Measurements from ENCODE around the gene CDC42EP2.

Gene CDC42EP2, protein sequence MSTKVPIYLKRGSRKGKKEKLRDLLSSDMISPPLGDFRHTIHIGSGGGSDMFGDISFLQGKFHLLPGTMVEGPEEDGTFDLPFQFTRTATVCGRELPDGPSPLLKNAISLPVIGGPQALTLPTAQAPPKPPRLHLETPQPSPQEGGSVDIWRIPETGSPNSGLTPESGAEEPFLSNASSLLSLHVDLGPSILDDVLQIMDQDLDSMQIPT

DNA sequence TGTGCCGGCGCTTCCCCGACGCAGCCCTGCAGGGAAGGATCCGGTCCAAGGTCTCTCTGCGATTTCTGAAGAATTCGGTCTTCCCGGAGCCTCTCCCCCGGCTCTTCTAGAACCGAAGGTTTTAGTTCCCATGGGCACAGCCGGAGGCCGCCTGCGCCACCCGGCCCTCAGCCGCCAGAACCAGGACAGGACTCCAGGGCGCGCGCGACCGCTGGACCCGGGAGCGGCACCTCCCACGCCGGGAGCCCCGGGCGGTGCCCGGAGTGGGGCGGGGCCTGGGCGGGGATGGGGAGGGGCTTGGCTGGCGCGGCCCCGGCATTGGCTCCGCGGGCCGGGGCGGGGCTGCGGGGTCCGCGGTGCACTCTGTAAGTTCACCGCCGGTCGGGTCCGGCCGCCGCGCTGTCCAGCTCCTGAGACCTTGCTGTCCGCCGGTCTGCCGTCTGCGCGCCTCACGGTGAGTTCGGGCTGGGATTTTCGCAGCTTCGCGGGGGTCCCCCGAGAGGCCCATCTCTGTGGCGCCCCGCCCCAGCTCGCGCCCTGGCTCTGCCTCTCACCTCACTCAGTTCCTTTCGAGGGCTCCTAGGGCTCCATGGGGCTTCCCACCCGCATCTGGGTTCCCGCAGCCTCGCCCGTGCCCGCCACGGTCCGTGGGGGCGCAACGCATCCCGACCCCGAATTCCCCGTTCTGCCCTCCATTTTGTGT, at the start of gene CDC42EP2:
Gene CDC42EP2, plus strand, starts transcription at position 366 of the 703 bp plus-strand sequence. CDS start 6,033 bp downstream, outside the sequence.
- DNase-seq (ENCODE audit: low read depth), result peak; percentile 80

DNA sequence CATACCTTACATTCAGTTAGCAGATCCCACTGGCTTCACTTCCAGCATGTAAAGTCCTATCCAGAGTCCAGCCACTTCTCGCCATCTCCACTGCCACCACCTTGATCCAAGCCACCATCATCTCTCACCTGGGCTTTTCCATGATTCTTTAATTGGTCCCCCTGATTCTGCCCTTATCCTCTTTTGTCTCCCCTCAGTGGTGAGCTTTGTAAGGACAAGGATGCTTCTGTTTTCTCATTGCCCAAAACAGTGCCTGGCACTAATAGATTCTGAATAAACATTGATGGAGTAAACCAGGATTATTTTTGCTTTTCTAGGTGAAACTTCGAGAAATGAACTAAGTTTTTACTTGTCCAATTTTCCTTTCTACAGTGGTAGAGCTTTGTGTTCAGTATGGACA, 48.5 kb upstream of the CDC42EP2 start:
- DNase-seq (ENCODE audit: low read depth), result no peak

DNA sequence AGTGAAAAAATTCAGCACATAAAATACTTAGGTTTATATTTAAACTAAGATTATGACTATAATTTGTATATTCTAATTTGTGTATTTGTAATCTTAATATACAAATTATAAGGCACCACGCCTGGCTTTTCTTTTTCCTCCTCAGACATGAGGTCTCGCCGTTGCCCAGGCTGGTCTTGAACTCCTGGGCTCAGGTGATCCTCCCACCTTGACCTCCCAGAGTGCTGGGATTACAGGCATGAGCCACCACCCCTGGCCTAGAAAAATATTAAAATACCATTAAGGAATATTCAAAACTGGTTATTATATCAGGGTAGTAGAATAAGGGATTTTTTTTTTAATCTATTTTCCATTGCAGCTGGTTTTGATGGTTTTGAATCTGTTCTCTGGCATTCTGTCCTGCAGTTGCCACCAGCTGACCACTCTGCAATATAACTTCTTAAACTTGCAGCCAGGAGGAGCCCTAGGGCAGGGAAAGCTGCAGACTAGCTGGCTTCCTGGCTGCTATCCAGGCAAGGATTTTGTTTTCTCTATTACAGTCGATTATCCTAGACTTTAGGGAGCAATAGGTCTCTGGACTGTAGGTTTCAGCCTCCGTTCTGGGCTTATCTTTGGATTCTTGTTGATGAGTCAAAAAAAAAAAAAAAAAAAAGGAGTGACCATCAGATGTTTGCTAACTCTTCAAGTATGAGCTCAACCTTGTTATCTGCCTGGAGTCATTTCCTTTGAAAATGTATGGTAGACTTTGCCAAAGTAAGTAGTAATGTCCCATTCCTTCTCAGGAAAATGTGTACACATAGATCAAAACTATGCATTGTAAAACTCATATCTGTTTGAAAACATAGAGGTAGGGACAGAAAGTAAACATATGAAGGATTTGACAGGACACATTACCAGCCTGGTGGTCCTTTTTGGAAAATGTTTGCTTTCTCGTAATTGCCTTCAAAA, 39.7 kb upstream of the CDC42EP2 start:
- no peak for DNase-seq (ENCODE audit: low read depth)

DNA sequence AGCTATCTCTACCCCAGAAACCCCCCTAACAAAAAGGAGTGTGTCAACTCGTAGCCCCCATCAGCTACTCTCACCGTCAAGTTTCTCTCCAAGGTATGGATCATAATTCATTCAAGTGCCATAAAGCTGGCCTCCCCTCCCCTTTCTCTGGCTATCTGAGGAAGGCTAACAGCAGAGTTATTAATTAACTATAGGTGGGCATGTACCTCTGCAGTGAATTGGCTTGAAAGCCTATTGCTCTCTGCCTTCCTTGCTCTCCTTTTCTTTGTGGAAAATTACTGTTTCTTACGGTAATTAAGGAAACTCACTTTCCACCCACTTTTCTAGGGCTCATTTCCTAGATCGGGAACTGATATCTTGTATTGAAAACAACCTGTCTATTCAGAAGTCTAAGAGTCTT, 38.8 kb upstream of the CDC42EP2 start:
- DNase-seq (ENCODE audit: low read depth), result no peak

DNA sequence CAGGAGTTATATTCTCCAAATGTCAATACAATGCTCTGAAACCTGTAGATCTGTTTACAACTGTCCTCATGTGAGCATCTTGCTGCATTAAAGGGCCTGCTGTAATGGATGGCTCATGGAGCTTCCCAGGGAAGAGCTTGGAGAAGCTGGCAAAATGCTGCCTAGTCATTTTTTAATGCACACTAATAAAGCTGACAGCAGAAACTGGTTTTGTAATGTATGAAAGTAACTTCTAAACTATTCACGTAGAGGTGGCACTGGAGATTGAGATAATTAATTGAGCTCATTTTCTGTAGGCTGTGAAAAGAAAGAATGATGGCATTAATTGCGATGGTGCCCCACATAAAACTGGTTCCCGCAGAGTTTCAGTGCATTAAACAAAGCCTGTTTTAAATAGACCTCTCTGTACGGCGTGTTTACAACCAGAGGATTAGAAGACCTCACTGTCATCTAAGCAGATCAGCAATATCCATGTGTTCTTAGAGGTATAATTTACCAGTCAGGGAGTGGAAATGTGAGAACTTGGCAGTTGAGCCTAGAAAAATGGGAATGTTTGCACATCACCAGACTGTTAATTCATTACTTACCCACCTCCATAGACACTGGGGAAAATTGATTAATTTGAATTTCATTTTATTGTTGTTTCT, 36.9 kb upstream of the CDC42EP2 start:
- no peak for DNase-seq (ENCODE audit: low read depth)

DNA sequence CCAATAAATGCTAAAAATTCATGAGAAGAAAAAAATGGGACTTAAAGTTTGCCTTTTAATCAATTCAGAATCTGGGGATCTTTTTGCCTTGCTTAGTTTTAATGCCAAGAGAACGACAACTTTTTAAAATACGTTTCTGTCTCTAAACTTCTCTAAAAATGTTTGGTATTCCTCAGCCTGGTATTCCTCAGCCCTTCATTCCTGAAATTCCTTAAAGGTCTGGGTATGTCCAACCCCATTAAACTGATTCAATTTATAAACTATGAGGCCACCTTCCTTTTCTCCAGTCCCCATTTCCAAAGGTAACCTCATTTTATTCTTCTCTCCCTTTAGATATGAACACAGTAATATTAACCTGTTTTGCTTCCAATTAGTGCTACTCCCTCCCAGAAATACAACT, 36.3 kb upstream of the CDC42EP2 start:
- DNase-seq (ENCODE audit: low read depth), result no peak

DNA sequence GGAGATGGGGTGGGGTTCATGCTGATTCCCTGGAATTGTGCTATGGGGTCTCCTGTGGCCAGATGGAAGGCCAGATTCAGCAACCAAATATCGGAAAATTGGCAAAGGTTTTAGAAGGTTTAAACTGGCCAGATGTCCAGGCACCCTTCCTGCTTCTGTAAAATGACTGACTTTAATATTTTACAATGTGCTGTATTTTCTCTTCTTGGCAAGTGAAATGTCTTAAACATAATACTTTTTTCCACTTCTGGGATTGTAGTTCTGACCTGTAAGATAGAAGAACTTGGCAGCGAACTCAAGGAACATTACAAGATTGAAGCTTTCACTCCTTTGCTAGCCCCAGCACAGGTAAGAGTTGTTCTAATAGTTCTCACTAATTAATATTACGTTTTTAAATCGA, 35.4 kb upstream of the CDC42EP2 start:
- no peak for DNase-seq (ENCODE audit: low read depth)

DNA sequence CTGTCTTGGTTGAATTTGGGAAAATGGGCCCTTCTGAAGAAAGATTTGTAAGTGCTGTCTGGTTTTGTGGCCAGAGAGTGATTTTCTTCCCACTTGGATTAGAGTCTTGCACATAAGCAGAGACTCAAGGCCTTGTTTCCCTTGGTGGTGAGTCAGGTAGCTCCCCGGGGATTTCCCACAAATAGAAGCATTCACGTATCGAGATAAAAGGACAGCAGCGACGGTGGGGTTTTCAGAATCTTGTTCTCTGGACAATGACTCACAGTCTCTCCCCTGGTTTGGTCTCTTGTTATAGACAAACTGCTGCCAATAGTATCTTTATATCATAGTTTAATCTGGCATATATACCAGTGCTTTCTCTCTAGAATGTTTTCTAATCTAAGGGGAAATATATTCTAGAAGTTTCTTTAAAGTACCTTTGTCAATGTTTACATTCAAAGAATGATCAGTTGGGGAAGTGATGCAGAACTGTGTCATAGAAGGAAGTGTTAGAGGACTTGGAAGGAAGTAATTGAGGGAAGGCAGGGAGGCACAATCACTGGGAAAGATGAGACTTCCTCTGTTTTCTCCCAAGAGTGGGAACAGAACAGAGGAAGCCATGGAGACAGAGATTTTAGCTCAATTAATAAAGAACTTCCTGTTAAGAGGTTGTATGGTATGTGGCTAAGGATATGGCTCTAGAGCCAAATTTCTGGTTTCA, 34.8 kb upstream of the CDC42EP2 start:
- DNase-seq (ENCODE audit: low read depth), result peak; percentile 41

DNA sequence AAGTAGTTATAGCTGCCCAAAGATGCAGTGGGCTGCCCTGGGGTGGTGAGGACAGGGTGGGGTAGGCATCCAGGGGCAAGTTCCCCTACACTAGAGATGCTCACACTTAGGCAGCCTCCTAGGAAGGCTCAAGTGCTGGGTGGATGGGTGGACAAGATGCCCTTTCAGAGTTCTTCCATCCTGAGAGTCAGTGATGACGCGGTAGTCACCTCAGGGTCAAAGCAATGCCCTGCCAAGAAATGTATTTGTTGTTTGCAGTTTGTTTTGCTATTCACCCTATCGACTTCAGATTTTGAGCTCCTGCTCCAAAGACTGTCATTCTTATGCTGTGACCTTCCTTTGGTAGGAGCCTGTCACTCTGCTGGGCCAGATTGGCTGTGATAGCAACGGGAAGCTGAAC, 34.0 kb upstream of the CDC42EP2 start:
- DNase-seq (ENCODE audit: low read depth), result no peak

DNA sequence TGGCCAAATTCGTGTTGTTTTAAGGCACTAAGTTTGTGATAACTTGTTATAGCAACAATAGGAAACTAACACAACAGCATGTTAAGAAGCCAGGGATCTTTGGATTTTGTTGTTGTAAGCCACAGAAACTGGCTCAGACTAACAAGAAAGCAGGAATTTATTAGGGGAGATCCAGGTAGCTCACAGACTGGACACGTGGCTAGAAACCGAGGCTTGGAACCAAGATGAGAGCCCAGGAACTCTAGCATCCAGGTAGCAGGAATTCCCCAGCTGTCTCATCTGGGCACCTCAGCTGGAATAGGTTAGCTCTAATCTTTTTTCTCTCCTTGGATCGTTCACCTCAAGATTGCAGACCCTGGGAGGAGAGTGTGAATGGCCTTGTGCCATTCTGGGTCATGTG, 28.0 kb upstream of the CDC42EP2 start:
- DNase-seq (ENCODE audit: low read depth), result no peak

DNA sequence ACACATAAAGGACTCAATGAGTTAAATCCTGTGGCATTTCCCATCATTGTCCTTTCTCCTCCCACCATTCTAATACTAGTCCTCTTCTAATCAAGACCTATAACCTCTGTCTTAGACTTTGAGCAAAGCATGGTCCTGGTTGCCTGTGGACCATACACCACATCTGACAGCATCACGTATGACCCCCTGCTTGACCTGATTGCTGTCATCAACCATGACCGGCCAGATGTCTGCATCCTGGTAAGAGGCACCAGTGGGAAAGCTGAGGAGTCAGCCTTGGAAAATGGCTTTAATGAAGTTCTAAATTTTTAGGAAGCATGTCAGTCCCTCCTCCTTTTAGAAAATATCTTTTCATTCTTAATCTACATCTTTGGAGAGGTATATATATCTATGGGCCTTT, 27.1 kb upstream of the CDC42EP2 start:
- DNase-seq (ENCODE audit: low read depth), result no peak

DNA sequence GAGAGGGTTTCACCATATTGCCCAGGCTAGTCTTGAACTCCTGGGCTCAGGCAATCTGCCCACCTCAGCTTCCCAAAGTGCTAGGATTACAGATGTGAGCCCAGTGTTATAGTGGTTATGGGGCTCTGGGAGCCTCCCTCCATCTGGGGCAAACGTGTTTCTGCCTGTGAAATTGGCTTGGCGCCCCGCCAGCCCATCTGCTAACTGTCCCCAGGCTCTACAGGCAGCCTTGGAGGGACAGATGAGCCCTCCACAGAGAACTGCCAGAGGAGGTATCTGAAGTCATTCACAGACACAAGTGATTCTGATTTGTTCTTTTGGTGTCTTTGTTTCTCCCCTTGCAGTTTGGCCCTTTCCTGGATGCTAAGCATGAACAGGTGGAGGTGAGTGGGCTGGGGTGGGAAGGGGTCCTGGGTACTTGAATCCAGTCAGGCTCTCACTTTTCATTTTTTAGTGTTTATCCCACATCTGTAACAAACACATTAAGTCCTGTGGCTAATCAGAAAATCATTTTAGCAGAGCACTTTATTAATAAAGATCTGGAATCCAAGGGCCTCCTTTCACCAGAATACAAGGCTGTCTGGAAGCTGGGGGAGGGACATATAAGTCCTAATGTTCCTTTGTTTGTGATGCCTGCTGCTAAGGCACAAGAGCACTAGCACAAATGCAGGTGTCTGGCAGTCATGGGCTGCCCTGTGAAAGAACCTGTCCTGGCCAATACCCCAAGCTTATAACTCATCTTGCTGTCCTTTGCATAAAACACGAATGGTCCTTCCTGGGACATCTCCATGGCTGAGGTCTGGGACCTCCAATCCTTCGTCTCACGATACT, 25.7 kb upstream of the CDC42EP2 start:
- DNase-seq (ENCODE audit: low read depth), result no peak

DNA sequence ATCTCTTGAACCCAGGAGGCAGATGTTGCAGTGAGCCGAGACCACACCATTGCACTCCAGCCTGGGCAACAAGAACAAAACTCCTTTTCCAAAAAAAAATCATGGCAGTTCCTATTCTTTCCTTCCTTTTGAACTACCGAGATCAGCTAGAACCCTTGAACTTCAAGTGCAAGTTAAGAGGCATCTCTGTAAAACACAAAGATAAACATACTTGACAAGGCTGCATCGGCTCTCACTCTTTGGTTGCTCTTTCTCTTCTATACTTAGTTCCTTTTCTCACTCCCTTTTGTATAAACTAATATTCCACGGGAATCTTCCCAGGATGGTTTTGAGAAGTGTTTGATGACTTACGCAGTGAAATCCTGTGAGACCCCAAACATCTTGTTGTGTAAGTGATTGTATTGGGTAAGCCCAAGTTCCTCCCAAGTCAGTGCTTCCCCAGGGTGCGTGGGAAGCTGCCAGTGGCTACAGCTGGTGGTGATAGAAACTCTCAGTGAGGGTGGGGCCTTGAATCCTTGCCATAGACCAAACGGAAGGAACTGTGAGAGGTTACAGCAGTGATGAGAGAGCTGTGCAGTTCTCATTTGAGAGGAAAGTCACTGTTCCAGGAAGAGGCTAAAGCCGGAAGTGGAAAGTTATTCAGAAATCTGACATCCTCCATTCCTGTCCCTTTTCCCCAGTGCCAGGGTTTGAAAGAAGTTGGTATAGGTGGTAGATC, 24.1 kb upstream of the CDC42EP2 start:
- DNase-seq (ENCODE audit: low read depth), result no peak

DNA sequence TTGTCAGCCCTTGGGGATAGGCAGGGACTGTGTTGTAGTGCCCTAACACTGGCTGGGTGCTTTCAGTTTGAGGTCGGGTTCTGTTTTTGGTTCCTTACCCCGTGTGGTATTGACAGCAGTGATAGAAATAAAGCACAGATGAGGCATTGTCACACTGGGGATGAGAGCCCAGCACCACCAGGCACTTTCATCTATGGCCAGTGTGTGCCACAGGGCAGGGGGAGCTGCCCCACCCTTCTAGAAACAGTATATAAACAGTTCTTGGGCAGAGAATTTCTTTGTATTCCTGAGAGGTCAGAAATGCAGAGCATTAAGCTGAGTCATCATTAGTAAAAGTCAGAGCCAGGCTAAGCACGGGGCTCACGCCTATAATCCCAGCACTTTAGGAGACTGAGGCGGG, 23.1 kb upstream of the CDC42EP2 start:
- no peak for DNase-seq (ENCODE audit: low read depth)

DNA sequence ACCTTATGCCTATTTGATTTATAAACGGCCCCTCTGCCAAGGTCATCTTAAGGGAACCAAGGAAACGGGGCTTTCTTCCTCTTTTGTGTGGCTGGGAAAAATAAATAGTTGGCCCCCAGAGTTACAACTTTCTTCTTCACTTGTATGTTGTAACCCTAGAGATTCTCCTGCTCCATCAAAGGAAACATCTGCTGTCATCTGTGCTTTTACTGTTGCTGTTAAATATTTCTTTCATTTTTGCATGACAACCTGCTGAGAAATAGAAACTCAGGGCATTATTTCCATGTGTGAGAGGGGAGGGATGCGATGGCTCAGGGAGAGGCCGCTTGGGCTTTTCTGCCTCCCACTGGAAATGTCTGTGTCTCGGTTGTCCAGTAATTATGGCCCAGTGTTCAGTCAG, 21.8 kb upstream of the CDC42EP2 start:
- no peak for DNase-seq (ENCODE audit: low read depth)

DNA sequence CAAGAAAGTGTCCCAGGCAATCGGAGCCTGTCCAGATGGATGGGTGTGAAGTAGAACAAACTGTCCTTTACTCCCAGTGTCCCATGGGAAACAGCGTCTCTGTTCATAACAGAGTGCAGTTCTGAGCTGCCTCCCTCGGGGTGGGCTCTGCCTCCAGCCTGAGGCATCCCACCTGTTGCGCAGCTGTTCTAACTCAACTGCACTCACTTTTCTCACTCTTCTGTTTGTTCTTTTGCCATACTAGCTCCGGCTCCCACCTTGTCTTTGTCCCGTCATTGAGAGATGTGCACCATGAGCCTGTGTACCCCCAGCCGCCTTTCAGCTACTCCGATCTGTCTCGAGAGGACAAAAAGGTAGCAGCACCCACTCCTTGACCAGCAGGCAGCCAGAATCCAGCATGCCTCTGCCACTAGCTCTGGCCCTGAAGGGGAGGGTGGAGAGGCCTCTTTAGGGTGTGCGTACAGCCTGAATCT, 20.7 kb upstream of the CDC42EP2 start:
- no peak for DNase-seq (ENCODE audit: low read depth)

DNA sequence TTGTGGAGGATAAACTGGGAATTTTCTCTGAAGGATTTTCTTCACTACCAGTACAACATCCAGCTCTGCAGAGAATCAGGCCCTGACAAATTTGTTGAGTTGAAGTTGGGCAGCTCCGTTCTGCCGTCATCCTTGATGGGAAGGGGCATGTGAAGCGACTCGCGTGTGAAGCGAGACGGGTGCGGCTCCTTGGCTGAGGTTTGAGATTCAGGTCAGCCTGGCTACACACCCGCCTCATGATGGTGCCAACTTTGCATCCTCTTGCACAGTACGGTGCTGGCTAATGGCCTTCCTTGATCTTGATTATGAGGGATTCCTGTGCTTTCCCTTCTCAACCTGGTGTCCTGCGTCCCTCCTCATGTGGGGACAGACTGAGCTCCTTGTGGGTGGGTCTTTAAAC, 19.7 kb upstream of the CDC42EP2 start:
- no peak for DNase-seq (ENCODE audit: low read depth)

DNA sequence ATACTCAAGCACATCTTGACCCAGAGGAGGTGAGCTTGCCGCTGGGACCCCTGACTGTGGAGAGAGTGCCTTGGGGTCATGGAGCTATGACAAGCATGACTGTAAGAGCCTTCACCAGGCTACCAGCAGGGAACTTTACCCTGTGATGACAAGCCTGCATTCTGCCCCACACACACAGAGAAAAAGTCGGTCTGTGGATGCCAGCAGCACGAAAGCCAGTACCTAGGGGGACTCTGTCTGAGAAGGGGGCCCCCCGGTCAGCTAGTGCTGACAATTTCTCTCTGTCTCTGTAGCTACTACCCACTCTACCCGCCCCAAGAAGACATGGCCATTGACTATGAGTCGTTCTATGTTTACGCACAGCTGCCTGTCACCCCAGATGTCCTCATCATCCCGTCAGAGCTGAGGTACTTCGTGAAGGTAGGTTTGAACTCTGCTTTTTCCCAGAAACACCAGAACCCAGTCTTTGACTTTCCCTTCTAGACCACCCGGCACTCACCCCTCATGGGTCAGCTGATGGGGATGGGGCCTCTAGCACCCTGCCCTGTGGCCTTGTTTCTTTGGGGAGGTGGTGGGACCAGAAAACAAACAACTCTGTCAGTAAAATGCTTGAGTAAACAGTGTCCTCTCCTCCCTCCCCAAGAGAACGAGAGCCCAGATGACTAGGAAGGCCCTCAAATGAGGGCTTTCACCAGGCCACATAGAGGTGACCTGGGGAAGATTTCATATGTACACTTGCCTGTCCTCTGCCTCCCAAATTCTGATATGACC, 18.9 kb upstream of the CDC42EP2 start:
- DNase-seq (ENCODE audit: low read depth), result no peak

DNA sequence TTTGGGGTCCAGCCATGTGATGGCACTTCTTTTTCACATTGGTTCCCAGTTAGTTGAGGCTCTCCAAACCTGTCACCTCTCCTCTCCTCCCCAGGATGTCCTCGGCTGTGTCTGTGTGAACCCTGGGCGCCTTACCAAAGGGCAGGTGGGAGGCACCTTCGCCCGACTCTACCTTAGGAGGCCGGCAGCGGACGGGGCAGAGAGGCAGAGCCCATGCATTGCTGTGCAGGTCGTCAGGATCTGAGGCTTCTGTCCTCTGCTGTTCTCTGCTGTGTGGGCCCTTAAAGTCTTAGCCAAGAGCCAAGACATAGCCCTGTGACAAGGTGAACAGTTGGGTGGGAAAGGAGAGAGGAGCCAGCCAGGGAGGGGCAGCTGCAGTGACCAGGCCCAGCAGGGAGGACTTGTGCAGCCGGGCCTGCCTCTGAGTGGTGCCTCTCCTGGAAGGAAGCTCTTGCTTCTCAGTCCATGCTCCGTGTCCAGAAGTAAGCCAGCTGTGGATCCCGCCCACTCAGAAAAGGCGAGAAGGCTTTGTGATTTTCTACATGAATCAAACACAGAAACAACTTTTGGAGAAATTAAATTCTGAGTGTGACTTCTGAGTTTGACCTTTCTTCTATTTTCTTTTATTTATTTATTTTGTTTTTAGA, 17.5 kb upstream of the CDC42EP2 start:
- DNase-seq (ENCODE audit: low read depth), result no peak

Measured in activated T-cell treated with anti-CD3 and anti-CD28 coated beads for 48 hours (primary cell).